Gastroesophageal sphincter (tissue), 3 donors: ENCODE results near the gene TRIP12.

ENCODE experiments used
- CTCF ChIP-seq, 4 experiments: fragments of 200-600 bp in 2 of 4; fragments of 450-650 bp in 2 of 4; sonication (generic) in 1 of 4; IDR thresholded peaks; one replicate each; pipeline ENCODE4 v1.5.1; 2017 to 2019; ENCODE audit warnings: antibody characterized with exemption in 4 of 4, mild to moderate bottlenecking in 2 of 4, moderate library complexity in 2 of 4
- POLR2A ChIP-seq, 2 donors: fragments of 450-650 bp; IDR thresholded peaks; one replicate each; pipeline ENCODE4 v1.6.1; 2017; ENCODE audit warnings: antibody characterized with exemption in 2 of 2, mild to moderate bottlenecking in 2 of 2, moderate library complexity in 1 of 2

GRCh38 chr2:229943171-229943570 is 21.4 kb upstream of the TRIP12 start:
- TF ChIP-seq CTCF (IDR thresholded peaks at IDR 0.05), result no peak
- no peak for TF ChIP-seq POLR2A (IDR thresholded peaks at IDR 0.05)
